ENCODE measurements around the gene ANO5. TPM values are rescaled to one million over a fixed set of nuclear protein-coding genes. Genes with fewer than 3 reads are reported as not detected.

The ANO5 gene
- total and polyA plus RNA-seq, 2 of the 8 experiments (the other 6 are each of a cell fraction or from before 2014, with no cell fraction given): 2.6 to 5.0 TPM

GRCh38 chr11:22179626-22180025 is 13.3 kb upstream of the ANO5 start:
- Histone ChIP-seq H3K9me3 (ENCODE audit: insufficient read depth in 2 of 2, low read depth in 1 of 2, low read length in 1 of 2) (no peaks in the 10 kb centered on the region), H4K5ac (ENCODE audit: insufficient read length, low read depth, low read length) (no peak overlapping the region), H3K4ac (replicated peaks; ENCODE audit: insufficient read length, low read depth, low read length) (no peak overlapping the region), H2BK120ac (replicated peaks; ENCODE audit: low read depth, low read length) (no peak overlapping the region), H2BK15ac (ENCODE audit: low read length) (no peak overlapping the region), H3K4me1 (replicated peaks in 1 of 4; ENCODE audit: control insufficient read depth in 3 of 4, insufficient read depth in 4 of 4, low read length in 3 of 4) (no peaks in the 10 kb centered on the region), H2AK5ac (ENCODE audit: low read depth, low read length) (no peak overlapping the region), H2AFZ (ENCODE audit: low read length) (no peak overlapping the region), H2BK5ac (ENCODE audit: low read depth, low read length) (no peak overlapping the region), H3K14ac (ENCODE audit: insufficient read length) (no peak overlapping the region), H3K27ac (ENCODE audit: low read depth, low read length) (no peak overlapping the region), H3K79me2 (ENCODE audit: control insufficient read depth in 1 of 2, insufficient read depth in 2 of 2, low read length in 2 of 2) (no peaks in the 10 kb centered on the region), H4K8ac (ENCODE audit: extremely low read depth, insufficient read depth, low read length) (no peak overlapping the region), H3K79me1 (ENCODE audit: low read depth, low read length) (no peaks in the 10 kb centered on the region), H3K36me3 (ENCODE audit: control insufficient read depth in 2 of 4, insufficient read depth in 4 of 4, low read length in 3 of 4) (no peaks in the 10 kb centered on the region), H3K9ac (replicated peaks in 1 of 4; ENCODE audit: extremely low read depth in 1 of 4, low read depth in 3 of 4, low read length in 3 of 4) (no peak overlapping the region), H3K23me2 (ENCODE audit: low read depth, low read length) (no peaks in the 10 kb centered on the region), H3K23ac (ENCODE audit: insufficient read length) (no peak overlapping the region), H4K20me1 (replicated peaks in 1 of 2; ENCODE audit: control insufficient read depth in 1 of 2, insufficient read depth in 2 of 2, low read length in 2 of 2) (no peaks in the 10 kb centered on the region), H2BK12ac (ENCODE audit: low read depth, low read length) (no peak overlapping the region), H3K27me3 (replicated peaks in 1 of 4; ENCODE audit: control insufficient read depth in 3 of 4, extremely low read depth in 1 of 4, insufficient read depth in 3 of 4, low read length in 3 of 4) (no peaks in the 10 kb centered on the region), H4K91ac (replicated peaks; ENCODE audit: insufficient read length, low read length) (no peak overlapping the region), H3K18ac (ENCODE audit: extremely low read depth, low read length) (no peak overlapping the region), H3K56ac (replicated peaks; ENCODE audit: insufficient read length, low read depth, low read length) (no peak overlapping the region), H3K4me2 (ENCODE audit: insufficient read depth in 1 of 2, low read depth in 2 of 2, low read length in 2 of 2) (no peak overlapping the region), H2BK20ac (ENCODE audit: low read length) (no peak overlapping the region), H3K4me3 (ENCODE audit: extremely low read depth in 1 of 4, insufficient read depth in 2 of 4, low read depth in 3 of 4, low read length in 4 of 4) (no peak overlapping the region)
- FAIRE-seq: no peak
- ChIA-PET POLR2A (ENCODE audit: partially characterized antibody) (no interaction called here), CTCF (ENCODE audit: partially characterized antibody) (interaction anchor here (1.2 kb wide), 1 partner anchor 9 kb away, joined by 3 read pairs; no protein-coding TSS in a partner anchor)
- DNase-seq (ENCODE audit: low read depth in 1 of 2, low spot score in 2 of 2): no peak
- TF ChIP-seq RNF2 (IDR thresholded peaks at IDR 0.05; ENCODE audit: borderline replicate concordance, low read depth, low read length, missing control alignments, poor library complexity, severe bottlenecking): no peak
- TF ChIP-seq SP1 (IDR thresholded peaks at IDR 0.05; ENCODE audit: low read depth, low read length): no peak
- no peak for TF ChIP-seq HDAC6 (IDR thresholded peaks at IDR 0.05; ENCODE audit: low read depth, low read length)
- no peak for TF ChIP-seq CHD1 (IDR thresholded peaks at IDR 0.05; ENCODE audit: low read depth, low read length)
- no peak for TF ChIP-seq RAD21 (IDR thresholded peaks at IDR 0.05 in 1 of 2, conservative IDR thresholded peaks at IDR 0.05 in 1 of 2; ENCODE audit: low read depth in 2 of 2, low read length in 2 of 2)
- TF ChIP-seq TAF7 (optimal IDR thresholded peaks at IDR 0.05; ENCODE audit: borderline replicate concordance, low read depth, low read length): no peak
- TF ChIP-seq SIN3A (conservative IDR thresholded peaks at IDR 0.05 in 1 of 2, IDR thresholded peaks at IDR 0.05 in 1 of 2; ENCODE audit: low read depth in 1 of 2, low read length in 2 of 2): no peak
- TF ChIP-seq, protein P1, sequence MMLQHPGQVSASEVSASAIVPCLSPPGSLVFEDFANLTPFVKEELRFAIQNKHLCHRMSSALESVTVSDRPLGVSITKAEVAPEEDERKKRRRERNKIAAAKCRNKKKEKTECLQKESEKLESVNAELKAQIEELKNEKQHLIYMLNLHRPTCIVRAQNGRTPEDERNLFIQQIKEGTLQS (IDR thresholded peaks at IDR 0.05; ENCODE audit: insufficient read depth, low read depth, low read length): no peak
- no peak for TF ChIP-seq SAP30 (IDR thresholded peaks at IDR 0.05; ENCODE audit: insufficient read depth, insufficient replicate concordance, low read length)
- TF ChIP-seq KDM1A (IDR thresholded peaks at IDR 0.05; ENCODE audit: borderline replicate concordance, low read length): no peak
- TF ChIP-seq CBX5 (IDR thresholded peaks at IDR 0.05; ENCODE audit: low read depth, low read length): no peak
- no peak for TF ChIP-seq RFX5 (IDR thresholded peaks at IDR 0.05; ENCODE audit: borderline replicate concordance, low read depth, low read length)
- no peak for TF ChIP-seq BACH1 (IDR thresholded peaks at IDR 0.05; ENCODE audit: low read length)
- no peak for TF ChIP-seq SIRT6 (IDR thresholded peaks at IDR 0.05; ENCODE audit: low read length)

Data from H1 (cell line).